ENCODE data around the gene ABCA9.

The ABCA9 gene

DNA sequence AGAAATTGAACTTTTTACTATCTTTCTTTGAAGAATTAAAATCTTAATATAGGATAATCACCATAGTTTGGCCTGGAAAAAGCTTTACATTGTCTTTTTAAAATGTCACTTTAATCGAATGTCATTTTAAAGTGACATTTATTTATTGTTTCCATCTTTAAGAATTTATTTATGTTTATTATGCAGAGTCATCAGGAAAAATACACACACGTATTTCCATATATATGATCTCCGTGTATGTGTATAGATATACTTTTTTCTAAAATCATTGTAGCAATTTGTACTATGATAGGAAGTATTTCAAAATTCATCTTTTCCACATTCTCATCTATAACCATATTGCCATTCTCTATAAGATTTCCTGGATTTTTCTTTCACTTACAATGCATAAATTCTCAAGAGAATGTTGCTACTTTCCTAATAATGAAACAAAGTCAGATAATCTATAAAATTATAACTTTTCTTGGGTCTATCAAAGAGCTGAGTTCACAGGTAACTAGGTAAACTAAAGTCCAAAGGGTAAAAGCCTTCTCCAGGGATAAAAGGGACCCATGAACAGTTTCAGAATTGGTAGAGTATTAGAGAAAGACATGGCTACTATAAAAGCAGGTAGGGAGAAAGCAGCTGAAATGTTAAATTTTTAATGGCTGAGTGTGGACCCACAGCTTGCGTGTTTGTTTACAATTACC lies 117.5 kb downstream of the ABCA9 start:
- Histone ChIP-seq H2AFZ (ENCODE audit: insufficient read depth, low read length, poor library complexity) (no peak overlapping the region), H3K4ac (ENCODE audit: low read depth, low read length) (no peak overlapping the region), H3K18ac (ENCODE audit: low read length) (no peak overlapping the region), H2BK120ac (ENCODE audit: insufficient read depth, low read length, poor library complexity) (no peak overlapping the region), H3K14ac (ENCODE audit: low read length) (no peak overlapping the region), H3K27ac (ENCODE audit: low read depth, low read length) (no peak overlapping the region), H3K79me1 (ENCODE audit: low read length) (no peaks in the 10 kb centered on the region), H2BK12ac (ENCODE audit: low read length) (no peak overlapping the region), H3K79me2 (ENCODE audit: control insufficient read depth, insufficient read depth, low read length, poor library complexity) (no peaks in the 10 kb centered on the region), H3K27me3 (ENCODE audit: insufficient read depth, low read length) (no peaks in the 10 kb centered on the region), H3K9me3 (ENCODE audit: insufficient read depth, low read depth, low read length) (no peaks in the 10 kb centered on the region), H3K4me3 (ENCODE audit: low read depth, low read length) (no peak overlapping the region), H3K23ac (ENCODE audit: low read length) (no peak overlapping the region), H3K4me2 (ENCODE audit: low read length) (no peak overlapping the region), H2AK5ac (ENCODE audit: low read length) (no peak overlapping the region), H3K9ac (ENCODE audit: low read length) (no peak overlapping the region), H3K36me3 (ENCODE audit: control insufficient read depth in 1 of 2, insufficient read depth in 2 of 2, low read length in 2 of 2) (no peaks in the 10 kb centered on the region), H3K4me1 (ENCODE audit: control insufficient read depth in 1 of 2, insufficient read depth in 2 of 2, low read length in 2 of 2) (no peaks in the 10 kb centered on the region), H4K12ac (ENCODE audit: low read depth, low read length) (no peak overlapping the region), H4K8ac (ENCODE audit: low read depth, low read length) (no peak overlapping the region), H2BK5ac (ENCODE audit: low read depth, low read length, poor library complexity) (no peak overlapping the region), H4K91ac (ENCODE audit: low read depth, low read length) (no peak overlapping the region)
- WGBS (ENCODE audit: extremely low coverage, insufficient coverage, insufficient read length), result no CpG with 5 or more reads among the region's 4 CpGs
- DNase-seq, result no peak

DNA sequence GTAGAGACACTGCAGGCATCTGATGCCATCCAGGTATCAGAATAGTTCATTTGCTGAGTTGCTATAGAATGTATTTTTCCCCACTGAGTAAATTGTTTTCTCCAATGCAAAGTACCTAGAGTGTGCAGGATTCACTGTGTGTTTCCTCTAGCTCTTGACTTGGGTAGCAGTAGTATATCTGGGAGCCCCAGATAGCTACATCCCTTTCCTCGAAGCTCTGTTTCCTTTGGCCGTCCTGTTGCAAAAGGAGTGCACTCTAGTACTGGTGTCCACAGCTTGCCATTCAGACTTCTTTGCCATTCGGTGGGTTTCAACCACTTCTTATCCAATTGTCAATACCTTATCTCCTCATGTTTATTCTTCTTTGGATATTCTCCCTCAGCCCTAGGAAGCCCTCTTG lies 118.3 kb downstream of the ABCA9 start:
- no peaks in the 10 kb centered on the region for H3K9me3 ChIP-seq (ENCODE audit: insufficient read depth, low read depth, low read length)
- no peak overlapping the region for H3K14ac ChIP-seq (ENCODE audit: low read length)
- no peak overlapping the region for H2BK12ac ChIP-seq (ENCODE audit: low read length)
- H2BK5ac ChIP-seq (ENCODE audit: low read depth, low read length, poor library complexity), result no peak overlapping the region
- no peak for DNase-seq
- no peak overlapping the region for H3K4me3 ChIP-seq (ENCODE audit: low read depth, low read length)
- no peak overlapping the region for H3K4ac ChIP-seq (ENCODE audit: low read depth, low read length)
- H3K79me2 ChIP-seq (ENCODE audit: control insufficient read depth, insufficient read depth, low read length, poor library complexity), result no peaks in the 10 kb centered on the region
- no peak overlapping the region for H2AK5ac ChIP-seq (ENCODE audit: low read length)
- H3K4me1 ChIP-seq (ENCODE audit: control insufficient read depth in 1 of 2, insufficient read depth in 2 of 2, low read length in 2 of 2), result no peaks in the 10 kb centered on the region
- no peaks in the 10 kb centered on the region for H3K79me1 ChIP-seq (ENCODE audit: low read length)
- no peak overlapping the region for H4K8ac ChIP-seq (ENCODE audit: low read depth, low read length)
- H2AFZ ChIP-seq (ENCODE audit: insufficient read depth, low read length, poor library complexity), result no peak overlapping the region
- no CpG with 5 or more reads among the region's 3 CpGs for WGBS (ENCODE audit: extremely low coverage, insufficient coverage, insufficient read length)
- no peak overlapping the region for H3K27ac ChIP-seq (ENCODE audit: low read depth, low read length)
- H3K23ac ChIP-seq (ENCODE audit: low read length), result no peak overlapping the region
- no peak overlapping the region for H3K18ac ChIP-seq (ENCODE audit: low read length)
- no peak overlapping the region for H3K4me2 ChIP-seq (ENCODE audit: low read length)
- no peaks in the 10 kb centered on the region for H3K27me3 ChIP-seq (ENCODE audit: insufficient read depth, low read length)
- H3K36me3 ChIP-seq (ENCODE audit: control insufficient read depth in 1 of 2, insufficient read depth in 2 of 2, low read length in 2 of 2), result no peaks in the 10 kb centered on the region
- no peak overlapping the region for H3K9ac ChIP-seq (ENCODE audit: low read length)
- H4K12ac ChIP-seq (ENCODE audit: low read depth, low read length), result no peak overlapping the region
- no peak overlapping the region for H4K91ac ChIP-seq (ENCODE audit: low read depth, low read length)
- no peak overlapping the region for H2BK120ac ChIP-seq (ENCODE audit: insufficient read depth, low read length, poor library complexity)

DNA sequence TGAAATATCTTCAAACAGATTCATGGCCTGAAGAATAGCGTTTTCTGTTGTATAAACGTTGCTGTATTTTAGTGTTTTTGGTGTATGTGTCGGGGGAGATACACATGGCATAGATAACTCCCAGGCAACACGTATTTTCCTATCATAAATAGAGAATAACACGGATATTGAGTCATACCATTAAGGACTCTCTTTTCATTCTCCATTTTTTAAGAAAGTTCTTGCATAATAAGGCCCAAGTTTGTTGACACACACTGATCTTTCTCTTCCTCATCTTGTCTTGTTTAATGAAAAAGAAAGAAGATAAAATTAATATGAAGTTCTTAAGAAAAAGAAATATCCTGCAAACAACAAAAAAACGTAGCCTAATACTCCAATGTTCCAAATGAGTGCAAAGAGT lies 119.0 kb downstream of the ABCA9 start:
- no peak overlapping the region for H3K4me3 ChIP-seq (ENCODE audit: low read depth, low read length)
- no peak overlapping the region for H3K4ac ChIP-seq (ENCODE audit: low read depth, low read length)
- H2BK120ac ChIP-seq (ENCODE audit: insufficient read depth, low read length, poor library complexity), result no peak overlapping the region
- no peak overlapping the region for H3K27ac ChIP-seq (ENCODE audit: low read depth, low read length)
- no peaks in the 10 kb centered on the region for H3K27me3 ChIP-seq (ENCODE audit: insufficient read depth, low read length)
- H3K4me2 ChIP-seq (ENCODE audit: low read length), result no peak overlapping the region
- no peak overlapping the region for H3K23ac ChIP-seq (ENCODE audit: low read length)
- H4K8ac ChIP-seq (ENCODE audit: low read depth, low read length), result no peak overlapping the region
- H2AK5ac ChIP-seq (ENCODE audit: low read length), result no peak overlapping the region
- H3K4me1 ChIP-seq (ENCODE audit: control insufficient read depth in 1 of 2, insufficient read depth in 2 of 2, low read length in 2 of 2), result no peaks in the 10 kb centered on the region
- no peak overlapping the region for H2AFZ ChIP-seq (ENCODE audit: insufficient read depth, low read length, poor library complexity)
- no peaks in the 10 kb centered on the region for H3K9me3 ChIP-seq (ENCODE audit: insufficient read depth, low read depth, low read length)
- no peaks in the 10 kb centered on the region for H3K79me2 ChIP-seq (ENCODE audit: control insufficient read depth, insufficient read depth, low read length, poor library complexity)
- no peak overlapping the region for H4K12ac ChIP-seq (ENCODE audit: low read depth, low read length)
- no peak for DNase-seq
- H3K9ac ChIP-seq (ENCODE audit: low read length), result no peak overlapping the region
- whole genome bisulfite sequencing (ENCODE audit: extremely low coverage, insufficient coverage, insufficient read length), result no CpG with 5 or more reads among the region's 6 CpGs
- no peak overlapping the region for H3K18ac ChIP-seq (ENCODE audit: low read length)
- H2BK12ac ChIP-seq (ENCODE audit: low read length), result no peak overlapping the region
- H3K79me1 ChIP-seq (ENCODE audit: low read length), result no peaks in the 10 kb centered on the region
- H3K14ac ChIP-seq (ENCODE audit: low read length), result no peak overlapping the region
- no peak overlapping the region for H2BK5ac ChIP-seq (ENCODE audit: low read depth, low read length, poor library complexity)
- no peaks in the 10 kb centered on the region for H3K36me3 ChIP-seq (ENCODE audit: control insufficient read depth in 1 of 2, insufficient read depth in 2 of 2, low read length in 2 of 2)
- no peak overlapping the region for H4K91ac ChIP-seq (ENCODE audit: low read depth, low read length)

GRCh38 chr17:68939195-68939594 lies 121.5 kb downstream of the ABCA9 start:
- no peak overlapping the region for H2AFZ ChIP-seq (ENCODE audit: insufficient read depth, low read length, poor library complexity)
- H3K18ac ChIP-seq (ENCODE audit: low read length), result no peak overlapping the region
- H3K4me2 ChIP-seq (ENCODE audit: low read length), result no peak overlapping the region
- H4K91ac ChIP-seq (ENCODE audit: low read depth, low read length), result no peak overlapping the region
- no CpG with 5 or more reads among the region's 3 CpGs for whole genome bisulfite sequencing (ENCODE audit: extremely low coverage, insufficient coverage, insufficient read length)
- DNase-seq, result no peak
- H3K9me3 ChIP-seq (ENCODE audit: insufficient read depth, low read depth, low read length), result no peaks in the 10 kb centered on the region
- no peaks in the 10 kb centered on the region for H3K4me1 ChIP-seq (ENCODE audit: control insufficient read depth in 1 of 2, insufficient read depth in 2 of 2, low read length in 2 of 2)
- no peak overlapping the region for H2BK5ac ChIP-seq (ENCODE audit: low read depth, low read length, poor library complexity)
- H4K12ac ChIP-seq (ENCODE audit: low read depth, low read length), result no peak overlapping the region
- no peak overlapping the region for H4K8ac ChIP-seq (ENCODE audit: low read depth, low read length)
- H2AK5ac ChIP-seq (ENCODE audit: low read length), result no peak overlapping the region
- no peak overlapping the region for H3K27ac ChIP-seq (ENCODE audit: low read depth, low read length)
- H3K79me2 ChIP-seq (ENCODE audit: control insufficient read depth, insufficient read depth, low read length, poor library complexity), result no peaks in the 10 kb centered on the region
- H3K23ac ChIP-seq (ENCODE audit: low read length), result no peak overlapping the region
- H3K14ac ChIP-seq (ENCODE audit: low read length), result no peak overlapping the region
- H3K9ac ChIP-seq (ENCODE audit: low read length), result no peak overlapping the region
- H3K4me3 ChIP-seq (ENCODE audit: low read depth, low read length), result no peak overlapping the region
- H3K79me1 ChIP-seq (ENCODE audit: low read length), result no peaks in the 10 kb centered on the region
- H3K36me3 ChIP-seq (ENCODE audit: control insufficient read depth in 1 of 2, insufficient read depth in 2 of 2, low read length in 2 of 2), result no peaks in the 10 kb centered on the region
- H3K4ac ChIP-seq (ENCODE audit: low read depth, low read length), result no peak overlapping the region
- no peaks in the 10 kb centered on the region for H3K27me3 ChIP-seq (ENCODE audit: insufficient read depth, low read length)
- no peak overlapping the region for H2BK12ac ChIP-seq (ENCODE audit: low read length)
- H2BK120ac ChIP-seq (ENCODE audit: insufficient read depth, low read length, poor library complexity), result no peak overlapping the region
